Cardiac fibroblast (primary cell): ENCODE measurements around the gene NOS2.
"Not testable (repeated sequence)": the region's sequence is repeated elsewhere in the genome, so short reads cannot be mapped to it uniquely, and the experiment has no call there.

ENCODE experiments used
- DNase-seq, 2 donors: peaks; one replicate each; pipeline versions ENCODE4 v3.0.0 to v3.0.0-alpha.2; 2010; ENCODE audit warnings: low read depth in 2 of 2
- H3K4me3 ChIP-seq, 2 donors: replicated peaks in 1 of 2; 1 replicate in 1 of 2; 2 replicates in 1 of 2; pipeline ENCODE4 v1.5.1; 2011; ENCODE audit warnings: low read depth in 2 of 2, low read length in 2 of 2, mild to moderate bottlenecking in 2 of 2, moderate library complexity in 1 of 2
- TF ChIP-seq, protein P1 (sequence below): IDR thresholded peaks from one replicate; pipeline ENCODE4 v1.5.1; 2011; ENCODE audit warnings: low read depth, mild to moderate bottlenecking, low read length, inconsistent platforms

Gene NOS2

DNA sequence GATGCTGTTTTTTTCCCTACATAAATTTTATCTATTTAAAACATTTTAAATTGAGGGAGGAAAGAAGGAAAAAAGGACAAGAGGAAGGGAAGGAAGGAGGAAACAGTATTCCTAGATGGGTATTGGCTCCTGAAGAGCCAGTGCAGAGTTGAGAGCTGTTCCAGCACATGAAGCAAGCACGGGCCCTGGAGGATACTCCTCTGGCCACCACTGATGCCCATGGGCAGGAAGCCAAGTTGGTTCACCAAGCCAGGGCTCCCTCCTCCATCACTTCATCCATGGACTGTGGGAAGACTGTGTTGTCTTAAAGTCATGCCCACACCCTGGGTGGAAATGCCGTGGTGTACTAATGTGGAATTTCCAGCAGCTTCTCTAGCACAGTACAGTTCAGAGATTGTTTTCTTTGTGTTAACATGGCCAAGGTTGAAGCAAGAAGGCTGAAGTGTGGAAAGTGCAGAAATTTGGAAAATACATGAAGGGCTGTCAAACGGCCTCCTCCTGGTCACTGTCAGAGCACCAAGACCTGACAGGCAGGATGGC is 23.9 kb upstream of the NOS2 start:
- TF ChIP-seq, protein P1, sequence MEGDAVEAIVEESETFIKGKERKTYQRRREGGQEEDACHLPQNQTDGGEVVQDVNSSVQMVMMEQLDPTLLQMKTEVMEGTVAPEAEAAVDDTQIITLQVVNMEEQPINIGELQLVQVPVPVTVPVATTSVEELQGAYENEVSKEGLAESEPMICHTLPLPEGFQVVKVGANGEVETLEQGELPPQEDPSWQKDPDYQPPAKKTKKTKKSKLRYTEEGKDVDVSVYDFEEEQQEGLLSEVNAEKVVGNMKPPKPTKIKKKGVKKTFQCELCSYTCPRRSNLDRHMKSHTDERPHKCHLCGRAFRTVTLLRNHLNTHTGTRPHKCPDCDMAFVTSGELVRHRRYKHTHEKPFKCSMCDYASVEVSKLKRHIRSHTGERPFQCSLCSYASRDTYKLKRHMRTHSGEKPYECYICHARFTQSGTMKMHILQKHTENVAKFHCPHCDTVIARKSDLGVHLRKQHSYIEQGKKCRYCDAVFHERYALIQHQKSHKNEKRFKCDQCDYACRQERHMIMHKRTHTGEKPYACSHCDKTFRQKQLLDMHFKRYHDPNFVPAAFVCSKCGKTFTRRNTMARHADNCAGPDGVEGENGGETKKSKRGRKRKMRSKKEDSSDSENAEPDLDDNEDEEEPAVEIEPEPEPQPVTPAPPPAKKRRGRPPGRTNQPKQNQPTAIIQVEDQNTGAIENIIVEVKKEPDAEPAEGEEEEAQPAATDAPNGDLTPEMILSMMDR, result no peak
- H3K4me3 ChIP-seq, result no peak overlapping the region
- DNase-seq, result no peak

DNA sequence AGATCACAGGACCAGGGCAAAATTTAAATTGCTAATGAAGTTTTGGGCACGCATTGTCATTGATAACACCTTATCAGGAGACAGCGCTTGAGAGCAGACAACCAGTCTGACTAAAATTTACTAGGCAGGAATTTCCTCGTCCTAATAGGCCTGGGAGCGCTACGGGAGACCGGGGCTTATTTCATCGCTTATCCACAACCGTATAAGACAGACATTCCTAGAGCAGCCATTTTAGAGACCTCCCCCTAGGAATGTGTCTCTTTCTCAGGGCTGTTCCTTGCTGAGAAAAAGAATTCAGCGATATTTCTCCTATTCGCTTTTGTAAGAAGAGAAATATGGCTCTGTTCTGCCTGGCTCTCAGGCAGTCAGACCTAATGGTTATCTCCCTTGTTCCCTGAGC is 21.8 kb upstream of the NOS2 start:
- not testable (repeated sequence) for H3K4me3 ChIP-seq, DNase-seq

DNA sequence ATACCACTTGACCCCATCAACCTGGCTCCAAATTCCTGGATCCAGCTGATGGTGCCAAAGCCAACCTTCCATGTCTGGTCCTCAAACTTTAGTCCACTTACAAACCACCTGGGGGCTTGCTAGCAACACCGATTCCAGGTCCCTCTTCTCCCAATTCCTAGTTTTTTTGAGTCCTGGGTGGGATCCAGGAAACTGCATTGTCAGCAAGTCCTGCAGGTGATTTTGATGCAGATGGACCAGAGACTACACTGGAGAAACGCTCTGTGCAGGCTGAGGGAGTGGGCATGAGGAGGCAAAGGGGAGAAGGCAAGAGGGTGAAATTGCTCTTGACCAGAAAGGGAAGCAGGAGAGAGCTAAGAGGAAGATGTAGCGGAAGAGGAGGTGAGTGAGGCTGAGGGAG is 21.0 kb upstream of the NOS2 start:
- H3K4me3 ChIP-seq, result no peak overlapping the region
- DNase-seq, result no peak
- TF ChIP-seq, protein P1, result no peak

DNA sequence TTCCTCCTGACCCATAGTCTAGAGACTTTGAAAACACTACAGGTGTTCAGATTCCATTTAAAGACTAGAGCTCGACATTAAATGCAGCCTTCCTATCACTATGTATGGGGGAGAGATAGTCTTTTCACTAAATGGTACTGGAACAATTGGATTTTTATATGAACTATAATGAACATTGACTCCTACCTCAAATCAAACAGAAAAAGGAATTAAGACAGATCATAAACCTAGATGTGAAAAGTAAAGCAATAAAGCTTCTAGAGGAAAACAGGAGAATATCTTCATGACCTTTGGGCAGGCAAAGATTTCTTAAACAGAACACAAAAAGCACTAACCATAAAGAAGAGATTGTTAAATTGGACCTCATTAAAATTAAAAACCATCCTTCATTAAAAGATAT is 18.8 kb upstream of the NOS2 start:
- TF ChIP-seq, protein P1, result no peak
- no peak for DNase-seq
- no peak overlapping the region for H3K4me3 ChIP-seq

DNA sequence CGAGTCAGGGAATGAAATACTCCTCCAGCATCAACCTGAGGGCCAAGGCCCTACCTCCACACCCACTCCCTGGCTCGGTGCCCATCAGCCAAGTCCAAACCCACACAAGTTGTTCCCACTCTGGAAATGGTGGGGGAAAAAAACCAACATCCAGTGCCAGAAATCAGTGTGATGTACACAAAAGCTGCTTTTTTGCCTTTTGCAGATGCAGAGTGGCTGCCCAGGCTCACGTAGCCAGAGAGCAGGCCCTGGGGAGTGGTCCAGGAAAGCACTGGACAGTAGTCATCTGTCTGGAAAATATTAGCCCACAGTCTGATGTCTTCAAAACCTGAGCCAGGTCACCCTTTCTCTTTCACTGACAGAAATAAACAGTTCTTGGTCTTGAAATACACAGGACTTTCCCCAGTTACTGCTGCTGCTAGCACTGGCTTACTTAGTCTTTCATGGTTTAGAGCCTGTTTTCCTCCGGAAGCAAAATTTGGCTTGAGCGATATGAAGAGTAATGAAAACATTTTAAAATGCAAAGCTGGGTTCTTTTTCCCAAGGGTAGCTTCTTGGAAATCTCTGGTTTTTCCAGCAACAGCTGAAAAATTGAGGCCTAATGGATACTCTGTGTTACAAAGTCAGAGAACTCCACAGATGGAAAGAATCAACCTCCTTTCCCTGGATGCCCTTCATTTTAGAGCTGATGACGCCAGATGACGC is 18.2 kb upstream of the NOS2 start:
- H3K4me3 ChIP-seq, result no peak overlapping the region
- DNase-seq, result peak; percentile 2 to 25
- TF ChIP-seq, protein P1, result no peak

DNA sequence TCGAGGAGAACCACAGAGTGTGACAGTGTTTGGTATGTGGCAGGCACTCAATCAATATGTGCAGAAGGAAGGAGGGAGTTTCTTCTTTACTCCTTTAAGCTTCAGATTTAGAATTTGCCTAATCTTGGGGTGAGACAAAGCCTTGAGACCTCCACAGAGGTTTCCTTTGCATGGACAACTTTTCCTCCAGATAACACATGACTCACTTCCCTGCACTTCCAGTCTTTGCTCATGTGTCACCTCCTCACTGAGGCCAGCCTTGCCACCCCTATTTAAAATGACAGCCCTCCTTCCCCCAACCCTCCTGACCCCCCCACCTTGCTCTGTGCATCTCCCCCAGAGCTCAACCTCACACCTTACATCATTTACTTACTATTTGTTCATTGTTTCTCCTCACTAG is 17.4 kb upstream of the NOS2 start:
- H3K4me3 ChIP-seq, result no peak overlapping the region
- DNase-seq, result peak; percentile 27 to 32

DNA sequence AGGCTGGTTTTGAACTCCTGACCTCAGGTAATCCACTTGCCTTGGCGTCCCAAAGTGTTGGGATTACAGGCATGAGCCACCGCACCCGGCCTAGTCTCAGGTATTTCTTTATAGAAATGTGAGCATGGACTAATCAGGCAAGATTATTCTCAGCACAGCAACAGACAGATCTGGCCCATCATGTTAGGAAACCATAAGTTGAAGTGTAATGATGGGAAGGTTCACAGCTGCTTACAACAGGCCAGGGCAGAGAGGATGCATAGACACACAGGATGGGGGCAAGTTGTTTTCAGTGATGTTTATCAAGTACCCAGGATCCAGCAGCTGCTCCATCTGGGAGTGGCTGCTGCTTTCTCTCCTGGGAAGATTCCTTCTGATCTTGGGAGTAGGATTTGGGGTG is 16.6 kb upstream of the NOS2 start:
- DNase-seq, result no peak
- no peak overlapping the region for H3K4me3 ChIP-seq
- TF ChIP-seq, protein P1, result no peak

More for the DNA sequence above, 17.4 kb upstream of the NOS2 start:
- TF ChIP-seq, protein P1, result no peak
